ENCODE results near the gene RTN4R. TPM values are rescaled to one million over a fixed set of nuclear protein-coding genes. Genes with fewer than 3 reads are reported as not detected.
"Not testable (repeated sequence)": the region's sequence is repeated elsewhere in the genome, so short reads cannot be mapped to it uniquely, and the experiment has no call there.

The RTN4R gene
- polyA plus RNA-seq, 1 experiment: 0.16 TPM

GRCh38 chr22:20276468-20276867 lies 8.3 kb upstream of the RTN4R start:
- POLR2A ChIA-PET: no interaction called here
- no peak for TF ChIP-seq CTCF (IDR thresholded peaks at IDR 0.05; ENCODE audit: low read depth, low read length)
- Histone ChIP-seq H3K9me3 (ENCODE audit: control insufficient read depth, insufficient read depth, low read length) (no peaks in the 10 kb centered on the region), H3K4me3 (ENCODE audit: low read depth, low read length) (no peak overlapping the region), H3K27ac (ENCODE audit: low read depth, low read length) (no peak overlapping the region), H3K27me3 (ENCODE audit: control insufficient read depth, insufficient read depth, low read length) (peaks cover 3% of the 10 kb centered on the region)
- DNase-seq (ENCODE audit: low read depth, low spot score): no peak
- CTCF ChIA-PET: interaction anchor here (1.0 kb wide), 1 partner anchor 120 kb away, joined by 3 read pairs; no protein-coding TSS in a partner anchor

- Histone ChIP-seq H3K4me3 (ENCODE audit: low read depth, low read length) (no peak overlapping the region), H3K9me3 (ENCODE audit: control insufficient read depth, insufficient read depth, low read length) (no peaks in the 10 kb centered on the region), H3K27me3 (ENCODE audit: control insufficient read depth, insufficient read depth, low read length) (peaks cover 3% of the 10 kb centered on the region), H3K27ac (ENCODE audit: low read depth, low read length) (no peak overlapping the region)
- DNase-seq (ENCODE audit: low read depth, low spot score): no peak
- ChIA-PET POLR2A (no interaction called here), CTCF (interaction anchor here (1.0 kb wide), 1 partner anchor 119 kb away, joined by 3 read pairs; no protein-coding TSS in a partner anchor)
- no peak for TF ChIP-seq CTCF (IDR thresholded peaks at IDR 0.05; ENCODE audit: low read depth, low read length)
Observed at GRCh38 chr22:20275836-20276235, 7.7 kb upstream of the RTN4R start.

GRCh38 chr22:20275325-20275724 lies 7.2 kb upstream of the RTN4R start:
- H3K27ac ChIP-seq (ENCODE audit: low read depth, low read length); POLR2A ChIA-PET; H3K27me3 ChIP-seq (ENCODE audit: control insufficient read depth, insufficient read depth, low read length); H3K4me3 ChIP-seq (ENCODE audit: low read depth, low read length); H3K9me3 ChIP-seq (ENCODE audit: control insufficient read depth, insufficient read depth, low read length); DNase-seq (ENCODE audit: low read depth, low spot score): not testable (repeated sequence)
- CTCF ChIA-PET: interaction anchor here (1.0 kb wide), 1 partner anchor 118 kb away, joined by 3 read pairs; no protein-coding TSS in a partner anchor

GRCh38 chr22:20274374-20274773 lies 6.3 kb upstream of the RTN4R start:
- H3K4me3 ChIP-seq (ENCODE audit: low read depth, low read length); CTCF ChIA-PET; H3K9me3 ChIP-seq (ENCODE audit: control insufficient read depth, insufficient read depth, low read length); H3K27me3 ChIP-seq (ENCODE audit: control insufficient read depth, insufficient read depth, low read length); H3K27ac ChIP-seq (ENCODE audit: low read depth, low read length); POLR2A ChIA-PET; DNase-seq (ENCODE audit: low read depth, low spot score): not testable (repeated sequence)

GRCh38 chr22:20273758-20274181 lies 5.7 kb upstream of the RTN4R start:
- TF ChIP-seq CTCF (IDR thresholded peaks at IDR 0.05; ENCODE audit: low read depth, low read length): no peak
- ChIA-PET POLR2A (no interaction called here), CTCF (no interaction called here)
- no peaks in the 10 kb centered on the region for H3K9me3 ChIP-seq (ENCODE audit: control insufficient read depth, insufficient read depth, low read length)
- H3K27me3 ChIP-seq (ENCODE audit: control insufficient read depth, insufficient read depth, low read length): peaks cover 7% of the 10 kb centered on the region
- H3K4me3 ChIP-seq (ENCODE audit: low read depth, low read length): no peak overlapping the region
- H3K27ac ChIP-seq (ENCODE audit: low read depth, low read length): no peak overlapping the region
- DNase-seq (ENCODE audit: low read depth, low spot score): no peak

- POLR2A ChIA-PET: no interaction called here
- TF ChIP-seq CTCF (IDR thresholded peaks at IDR 0.05; ENCODE audit: low read depth, low read length): no peak
- CTCF ChIA-PET: no interaction called here
Observed at GRCh38 chr22:20272700-20273099, 4.6 kb upstream of the RTN4R start.

More at GRCh38 chr22:20272700-20273099, 4.6 kb upstream of the RTN4R start:
- no peak overlapping the region for H3K4me3 ChIP-seq (ENCODE audit: low read depth, low read length)
- no peak overlapping the region for H3K27ac ChIP-seq (ENCODE audit: low read depth, low read length)
- no peaks in the 10 kb centered on the region for H3K9me3 ChIP-seq (ENCODE audit: control insufficient read depth, insufficient read depth, low read length)
- peaks cover 7% of the 10 kb centered on the region for H3K27me3 ChIP-seq (ENCODE audit: control insufficient read depth, insufficient read depth, low read length)
- DNase-seq (ENCODE audit: low read depth, low spot score): no peak

All from AG04450 (cell line).